Islet precursor cell (in vitro differentiated cells): Measurements from ENCODE around the gene NDUFS7.

Source experiments
- DNase-seq: peaks from one replicate; pipeline ENCODE4 v3.0.0-alpha.2; 2018

Gene NDUFS7

DNA sequence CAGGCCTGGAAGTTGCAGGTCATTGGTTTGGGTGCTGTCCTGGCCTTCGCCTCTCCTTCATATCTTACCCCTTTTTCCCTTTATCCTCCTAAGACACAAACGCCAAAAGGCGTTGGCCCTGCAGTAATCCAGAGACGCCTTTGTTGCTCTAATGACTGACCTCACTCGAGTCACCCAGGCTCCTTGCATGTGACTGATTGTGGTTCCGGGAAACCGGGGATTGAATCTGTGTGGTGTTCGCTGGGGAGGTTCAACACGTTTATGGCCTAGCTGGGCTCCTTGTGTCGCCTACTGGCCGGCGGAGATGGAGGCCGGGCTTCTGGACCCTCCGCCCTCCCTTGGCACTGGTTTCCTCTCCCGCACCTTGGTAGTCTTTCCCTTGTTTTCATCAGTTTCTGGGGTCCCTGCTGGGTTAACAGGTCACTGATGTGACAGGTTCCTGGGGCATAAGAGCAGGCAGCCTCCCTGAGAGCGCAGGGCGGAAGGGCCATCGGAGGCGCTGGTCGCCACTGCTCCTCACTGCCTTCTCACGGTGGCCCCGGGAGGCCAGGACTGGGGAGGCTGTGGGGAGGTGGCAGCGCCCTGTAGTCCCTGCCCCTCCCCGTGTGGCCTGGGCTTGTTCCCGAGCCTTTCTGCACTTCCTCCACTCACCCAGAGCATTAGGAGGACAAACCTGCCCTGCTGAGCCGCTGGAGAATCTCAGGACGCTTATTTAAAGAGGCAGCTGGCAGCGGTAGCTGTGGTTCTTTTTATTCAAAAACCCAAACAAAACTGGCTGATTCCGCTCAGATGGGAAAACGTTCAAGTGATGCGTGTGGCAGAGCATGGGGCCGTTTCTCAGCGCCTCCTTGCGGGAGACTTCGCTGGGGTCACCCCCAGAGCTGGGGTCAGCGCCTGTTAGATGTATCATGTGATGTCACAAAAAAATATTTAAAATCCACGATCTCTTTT, 18.1 kb upstream of the NDUFS7 start:
- no peak for DNase-seq

DNA sequence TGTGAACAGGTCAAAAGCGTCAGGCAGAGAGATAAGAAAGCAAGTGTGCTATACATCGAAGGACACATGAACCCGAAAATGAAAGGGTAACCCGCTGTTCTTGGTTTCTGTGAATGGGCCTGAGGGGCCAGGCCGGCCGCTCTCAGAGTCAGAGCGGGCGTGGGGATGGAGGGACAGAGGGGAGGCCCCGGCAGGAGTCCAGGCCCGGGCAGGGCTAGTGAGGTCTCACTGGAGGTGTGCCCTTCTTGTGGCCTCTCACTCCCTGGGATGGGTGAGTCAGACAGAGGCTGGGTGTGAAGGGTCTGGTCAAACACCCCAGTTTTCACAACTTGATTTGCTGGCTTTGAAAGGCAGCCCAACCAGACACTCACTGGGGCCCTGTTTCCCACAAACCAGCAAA, 17.4 kb upstream of the NDUFS7 start:
- DNase-seq: no peak

DNA sequence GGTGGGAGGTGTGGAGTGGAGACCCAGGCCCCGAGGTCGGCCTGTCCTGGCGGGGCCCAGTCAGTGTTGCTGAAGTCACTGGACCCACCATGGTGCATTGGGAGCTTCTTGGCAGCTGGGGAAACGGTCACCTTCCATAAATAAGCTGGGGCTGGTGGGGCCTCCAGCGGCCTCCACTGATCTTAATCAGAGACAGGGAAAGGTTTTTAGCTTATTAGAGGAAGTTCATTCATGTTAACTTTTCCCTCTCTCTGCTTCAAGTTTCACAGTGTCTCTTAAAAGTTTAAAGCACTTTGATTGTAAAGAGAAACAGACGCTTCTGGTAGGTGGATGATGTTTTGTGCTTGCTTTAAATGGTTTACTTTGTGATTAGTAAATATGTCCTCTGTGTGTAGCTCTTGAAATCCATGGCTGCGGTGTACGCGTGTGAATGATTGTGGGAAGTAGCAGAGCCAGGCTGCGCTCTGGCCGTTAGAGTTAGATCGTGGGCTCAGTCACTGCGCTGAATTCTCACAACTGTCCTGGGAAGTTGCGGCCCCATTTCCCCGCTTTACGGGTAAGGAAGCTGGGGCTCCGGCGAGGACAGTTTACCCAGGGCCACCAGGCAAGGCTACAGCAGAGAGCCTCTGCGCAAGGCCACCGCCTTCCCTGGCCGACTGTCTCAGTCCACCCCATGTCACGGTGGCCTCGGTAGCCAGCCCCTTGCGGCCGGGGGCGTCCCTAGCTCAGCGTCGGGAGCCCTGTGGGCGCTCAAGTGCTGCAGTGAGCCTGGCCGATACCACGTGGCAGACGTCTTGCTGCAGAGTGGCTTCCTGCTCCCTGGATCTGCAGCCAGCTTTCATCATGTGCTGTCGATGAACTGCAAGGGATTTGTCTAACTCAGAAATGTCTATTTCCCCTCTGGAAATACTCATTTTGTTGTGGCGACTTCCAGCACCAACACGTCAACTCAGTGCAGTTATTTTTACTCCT, 16.5 kb upstream of the NDUFS7 start:
- no peak for DNase-seq

DNA sequence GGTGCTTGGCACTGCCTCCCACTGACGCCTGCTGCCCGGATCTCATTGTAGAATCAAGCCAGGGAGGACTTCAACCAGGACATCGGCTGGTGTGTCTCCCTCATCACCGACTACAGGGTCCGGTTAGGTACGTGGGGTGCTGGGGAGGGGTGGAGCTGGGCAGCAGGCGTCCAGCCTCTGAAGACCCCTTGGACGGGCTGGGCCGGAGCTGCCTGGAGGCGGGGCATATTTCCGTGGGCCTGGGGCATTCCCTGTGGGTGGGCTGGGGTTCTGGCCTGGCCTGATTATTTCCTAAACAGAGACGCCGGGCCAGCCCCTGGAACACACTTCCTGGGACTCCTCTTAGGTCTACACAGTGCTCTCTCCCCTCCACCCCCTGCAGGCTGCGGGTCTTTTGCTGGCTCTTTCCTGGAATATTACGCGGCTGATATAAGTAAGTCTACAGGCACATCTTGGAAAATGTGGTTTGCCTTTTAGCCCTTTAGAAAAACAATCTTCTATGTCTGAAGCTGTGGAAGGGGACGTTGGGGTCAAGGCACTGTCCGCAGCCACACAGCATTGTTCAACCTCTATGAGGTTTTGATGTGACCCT, 14.4 kb upstream of the NDUFS7 start:
- DNase-seq: no peak

DNA sequence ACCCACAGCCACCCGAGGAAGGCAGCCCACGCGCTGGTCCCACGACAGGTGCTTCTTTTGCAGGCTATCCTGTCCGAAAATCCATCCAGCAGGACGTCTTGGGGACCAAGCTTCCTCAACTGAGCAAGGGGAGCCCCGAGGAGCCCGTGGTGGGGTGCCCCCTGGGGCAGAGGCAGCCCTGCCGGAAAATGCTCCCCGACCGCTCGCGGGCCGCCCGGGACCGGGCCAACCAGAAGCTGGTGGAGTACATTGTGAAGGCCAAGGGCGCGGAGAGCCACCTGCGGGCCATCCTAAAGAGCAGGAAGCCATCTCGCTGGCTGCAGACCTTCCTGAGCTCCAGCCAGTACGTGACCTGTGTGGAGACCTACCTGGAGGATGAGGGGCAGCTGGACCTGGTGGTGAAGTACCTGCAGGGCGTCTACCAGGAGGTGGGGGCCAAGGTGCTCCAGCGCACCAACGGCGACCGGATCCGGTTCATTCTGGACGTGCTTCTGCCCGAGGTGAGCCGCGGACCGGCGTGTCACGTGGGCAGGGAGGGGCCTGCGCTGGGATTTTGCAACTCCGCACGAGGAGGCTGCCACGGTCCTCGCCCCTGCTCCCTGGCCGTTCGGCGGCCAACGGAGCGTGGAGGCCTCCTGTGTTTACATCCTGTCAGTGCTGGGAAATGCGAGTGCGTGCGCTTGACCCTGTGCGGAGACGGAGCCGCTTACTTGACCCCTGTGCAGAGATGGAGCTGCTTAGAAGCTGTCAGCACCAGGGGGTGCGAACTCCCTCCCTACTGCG, 12.9 kb upstream of the NDUFS7 start:
- DNase-seq: no peak

DNA sequence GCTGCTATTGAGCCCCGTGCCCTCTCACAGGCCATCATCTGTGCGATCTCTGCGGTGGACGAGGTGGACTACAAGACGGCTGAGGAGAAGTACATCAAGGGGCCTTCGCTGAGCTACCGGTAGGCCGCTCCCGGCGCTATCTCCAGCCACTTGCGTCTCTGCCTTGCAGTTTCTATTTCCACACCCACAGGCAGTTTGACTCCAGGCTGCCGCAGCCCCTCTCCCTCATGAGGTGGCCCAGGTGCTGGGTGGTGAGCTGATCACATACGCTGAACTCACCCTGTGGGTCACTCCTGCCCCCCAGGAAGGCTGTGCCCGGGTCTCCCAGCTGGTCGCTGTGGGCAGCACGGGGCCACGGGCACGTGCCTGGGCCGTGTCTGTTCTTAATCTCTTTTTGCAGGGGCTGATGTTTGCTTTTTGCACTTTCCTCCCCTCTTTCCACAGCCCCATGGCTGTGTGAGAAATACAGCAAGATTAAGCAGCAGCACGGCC, 10.6 kb upstream of the NDUFS7 start:
- DNase-seq: no peak

- no peak for DNase-seq
Measured at GRCh38 chr19:1373534-1374249, 10.0 kb upstream of the NDUFS7 start.

DNA sequence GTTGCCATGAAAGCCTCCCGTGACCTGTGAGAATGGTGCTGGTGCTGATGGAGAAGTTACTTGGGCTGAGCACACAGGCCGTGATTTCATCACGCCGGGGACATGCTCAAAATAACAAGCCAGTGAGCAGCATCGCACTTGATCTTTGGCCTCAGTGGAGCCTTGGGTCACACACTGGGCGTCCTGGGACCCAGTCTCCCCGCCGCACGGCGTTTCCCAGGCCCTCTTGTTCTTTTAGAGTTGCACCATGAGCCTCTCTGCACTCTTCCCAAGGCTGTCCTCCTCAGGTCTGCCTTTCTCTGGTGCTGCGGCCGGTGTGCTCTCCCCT, 9.5 kb upstream of the NDUFS7 start:
- no peak for DNase-seq

DNA sequence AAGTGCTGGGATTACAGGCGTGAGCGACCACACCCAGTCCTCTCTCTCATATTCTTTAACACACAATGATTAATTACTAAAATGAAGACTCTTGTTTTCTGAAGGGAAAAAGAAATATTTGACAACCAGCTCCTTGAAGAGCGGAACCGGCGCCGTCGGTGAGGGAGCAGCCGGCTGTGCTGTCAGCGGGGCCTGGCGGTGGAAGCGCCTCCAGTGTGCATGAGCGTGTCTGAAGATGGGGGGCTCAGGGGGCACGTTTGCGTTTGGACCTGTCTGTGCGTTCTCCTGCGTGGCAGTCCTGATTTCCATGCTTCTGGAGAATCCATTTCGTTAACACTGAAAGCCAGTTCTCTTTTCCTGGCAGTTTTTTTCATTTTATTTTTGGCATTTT, 7.3 kb upstream of the NDUFS7 start:
- no peak for DNase-seq

DNA sequence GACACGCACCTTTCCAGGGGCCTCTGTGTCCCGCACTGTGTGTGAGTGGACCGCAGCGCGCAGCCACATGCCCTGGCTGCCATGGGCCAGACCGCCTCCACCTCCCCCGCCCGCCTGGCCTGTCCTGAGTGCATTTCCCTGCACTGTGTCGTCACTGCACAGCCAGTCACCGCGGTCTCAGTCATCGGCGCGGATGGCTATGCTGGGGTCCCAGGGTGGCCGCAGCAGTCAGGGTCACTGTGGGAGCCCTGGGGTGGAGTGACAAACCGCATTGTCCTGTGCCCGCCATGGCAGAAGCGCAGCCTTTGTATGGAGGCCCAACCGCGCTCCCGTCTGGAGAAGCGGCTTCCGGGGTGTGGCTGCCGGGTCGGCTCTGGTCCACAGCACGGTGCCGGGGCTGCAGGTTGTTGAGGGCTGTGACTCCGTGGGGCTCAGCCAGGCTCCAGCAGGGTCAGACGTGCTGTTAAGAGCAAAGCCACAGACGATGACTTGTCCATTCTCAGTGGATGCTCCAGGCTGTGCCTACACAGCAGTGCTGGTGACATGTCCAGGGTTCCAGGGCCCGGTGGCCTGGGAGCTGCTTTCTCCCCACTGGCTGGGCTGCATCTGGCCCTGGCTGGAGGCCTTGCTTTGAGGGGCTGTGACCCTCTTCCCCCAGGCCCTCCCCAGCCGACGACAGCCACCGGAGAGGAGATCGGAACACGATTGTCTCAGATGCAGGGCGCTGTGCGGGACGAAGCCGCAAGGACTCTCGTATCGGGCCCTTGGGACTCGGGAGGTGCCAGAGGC, 6.3 kb upstream of the NDUFS7 start:
- no peak for DNase-seq

GRCh38 chr19:1377965-1378785, 5.5 kb upstream of the NDUFS7 start:
- DNase-seq: no peak

DNA sequence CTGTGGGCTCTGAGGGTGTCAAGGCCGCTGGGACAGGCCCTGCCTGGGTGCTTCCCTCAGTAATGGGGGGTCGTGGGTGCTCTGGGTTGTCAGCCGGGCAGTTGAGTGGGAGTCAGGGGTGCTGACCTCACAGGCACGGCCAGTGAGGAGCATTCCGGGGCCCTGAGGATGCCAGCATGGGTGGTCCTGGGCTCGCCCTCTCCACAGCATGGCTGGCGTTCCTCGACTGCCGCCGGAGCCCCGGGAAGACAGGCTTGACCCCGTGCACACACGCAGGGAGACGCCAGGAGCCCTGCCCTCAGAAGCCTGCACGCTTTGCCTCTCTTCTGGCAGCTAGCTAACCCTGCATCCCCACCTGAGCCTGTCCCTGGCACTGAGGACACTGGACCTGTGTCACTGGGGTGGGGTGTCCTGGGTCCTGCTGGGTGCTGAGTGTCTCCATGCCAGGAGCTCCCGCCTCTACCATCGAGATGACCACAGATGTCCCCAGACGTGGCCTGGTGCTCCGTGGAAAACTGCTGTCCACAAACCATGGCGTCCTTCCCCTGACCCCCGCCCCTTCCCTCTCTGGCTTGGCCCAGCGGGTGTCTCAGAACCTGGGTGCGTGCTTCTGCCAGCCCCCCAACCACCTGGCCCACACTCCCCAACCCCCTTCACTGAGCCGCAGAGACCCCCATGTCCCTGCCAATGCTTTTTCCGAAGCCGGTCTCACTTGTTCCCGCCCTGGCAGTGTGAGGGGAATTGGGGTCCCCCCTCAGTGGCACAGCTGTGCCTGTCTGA, 4.4 kb upstream of the NDUFS7 start:
- no peak for DNase-seq

GRCh38 chr19:1379961-1380489, 3.7 kb upstream of the NDUFS7 start:
- no peak for DNase-seq

GRCh38 chr19:1382250-1382649, 1.5 kb upstream of the NDUFS7 start:
- DNase-seq: no peak

- DNase-seq: no peak
Measured at GRCh38 chr19:1383017-1383311, 743 bp upstream of the NDUFS7 start.

- no peak for DNase-seq
Measured at GRCh38 chr19:1384085-1384462, 367 bp downstream of the NDUFS7 start.

GRCh38 chr19:1384478-1385110, 887 bp downstream of the NDUFS7 start:
- DNase-seq: no peak

- no peak for DNase-seq
Measured at GRCh38 chr19:1385816-1386215, 2.1 kb downstream of the NDUFS7 start.
